HepG2 (cell line): ENCODE measurements around the gene RAPSN. TPM values are rescaled to one million over a fixed set of nuclear protein-coding genes. Genes with fewer than 3 reads are reported as not detected.
A peak's percentile ranks its signal among the peaks of the same experiment; 100 is the strongest.

ENCODE experiments used
- BHLHE40 ChIP-seq: IDR thresholded peaks from 2 replicates; pipeline ENCODE4 v1.6.1; 2011; ENCODE audit warnings: low read length, improper control_type of control experiment
- BORCS8-MEF2B ChIP-seq: sonication (generic); formaldehyde crosslinking; IDR thresholded peaks from 2 replicates; pipeline ENCODE4 v1.8.0; 2022; ENCODE audit warnings: mild to moderate bottlenecking, missing genetic modification reagents
- CREB1 ChIP-seq, 2 experiments: fragments of 450-650 bp in 1 of 2; IDR thresholded peaks; 2 replicates each; pipeline ENCODE4 v1.6.1; 2016 to 2017; ENCODE audit warnings: control low read depth in 1 of 2, mild to moderate bottlenecking in 1 of 2, missing compliant biosample characterization in 1 of 2, missing genetic modification characterization in 1 of 2
- FOXK1 ChIP-seq: sonication (generic); formaldehyde crosslinking; IDR thresholded peaks from 2 replicates; pipeline ENCODE4 v1.4.0; 2020; ENCODE audit warnings: low read depth, missing genetic modification reagents, borderline replicate concordance
- HOXA3 ChIP-seq: sonication (generic); formaldehyde crosslinking; IDR thresholded peaks from 2 replicates; pipeline ENCODE4 v1.5.0; 2020; ENCODE audit warnings: missing genetic modification reagents
- KLF12 ChIP-seq: sonication (generic); formaldehyde crosslinking; IDR thresholded peaks from 2 replicates; pipeline ENCODE4 v1.4.0; 2020; ENCODE audit warnings: missing genetic modification reagents, borderline replicate concordance
- REL ChIP-seq: sonication (generic); formaldehyde crosslinking; conservative IDR thresholded peaks from 2 replicates; pipeline ENCODE4 v1.8.0; 2022; ENCODE audit warnings: mild to moderate bottlenecking, missing genetic modification reagents, moderate library complexity
- SRSF4 ChIP-seq: fragments of 200-400 bp; formaldehyde crosslinking; IDR thresholded peaks from one replicate; pipeline ENCODE4 v1.6.1; 2018; ENCODE audit warnings: mild to moderate bottlenecking, low read depth, low read length, moderate library complexity; ENCODE audit not compliant: poor library complexity, severe bottlenecking
- XBP1 ChIP-seq: sonication (generic); formaldehyde crosslinking; IDR thresholded peaks from 2 replicates; pipeline ENCODE4 v1.5.0; 2020; ENCODE audit warnings: missing genetic modification reagents
- ZFP37 ChIP-seq: sonication (generic); formaldehyde crosslinking; IDR thresholded peaks from 2 replicates; pipeline ENCODE4 v1.4.0; 2020; ENCODE audit warnings: missing genetic modification reagents, borderline replicate concordance
- ZFYVE20 ChIP-seq: sonication (generic); formaldehyde crosslinking; IDR thresholded peaks from 2 replicates; pipeline ENCODE4 v1.8.0; 2023; ENCODE audit warnings: low read depth, mild to moderate bottlenecking, moderate library complexity, missing genetic modification reagents, borderline replicate concordance
- ZNF33B ChIP-seq: sonication (generic); formaldehyde crosslinking; IDR thresholded peaks from 2 replicates; pipeline ENCODE4 v1.5.1; 2020; ENCODE audit warnings: mild to moderate bottlenecking, missing genetic modification reagents
- ZNF563 ChIP-seq: sonication (generic); formaldehyde crosslinking; IDR thresholded peaks from 2 replicates; pipeline ENCODE4 v1.8.0; 2022; ENCODE audit warnings: mild to moderate bottlenecking, moderate library complexity, missing genetic modification reagents
- ZNF572 ChIP-seq: sonication (generic); formaldehyde crosslinking; IDR thresholded peaks from 2 replicates; pipeline ENCODE4 v1.5.1; 2020; ENCODE audit warnings: mild to moderate bottlenecking, missing genetic modification reagents
- ZSCAN12 ChIP-seq: sonication (generic); formaldehyde crosslinking; IDR thresholded peaks from 2 replicates; pipeline ENCODE4 v1.9.0; 2021; ENCODE audit warnings: mild to moderate bottlenecking, missing genetic modification reagents
- ZSCAN31 ChIP-seq: sonication (generic); formaldehyde crosslinking; IDR thresholded peaks from 2 replicates; pipeline ENCODE4 v1.5.0; 2020; ENCODE audit warnings: low read depth, mild to moderate bottlenecking, missing genetic modification reagents
- polyA plus RNA-seq, 8 experiments: library from polyadenylated mRNA; depleted of rRNA in 3 of 8; stranded (reverse) in 7 of 8; unstranded in 1 of 8; fragments of >200 nt; fragmentation: Illumina TruSeq in 4 of 8; extraction: Trizol in 4 of 8; gene quantifications; 2 replicates each; pipeline versions ENCODE4 v1.2.1 to v1.2.3, GENCODE V29; 2011 to 2016; ENCODE audit warnings: low read depth in 4 of 8, missing spikeins in 1 of 8, mixed read lengths in 1 of 8; ENCODE audit not compliant: insufficient read depth in 1 of 8
- total RNA-seq, 5 experiments: library from RNA; depleted of rRNA; stranded (reverse); fragments of >200 nt; fragmentation: Illumina TruSeq; extraction: Trizol; gene quantifications; 2 replicates each; pipeline ENCODE4 v1.2.3, GENCODE V29; 2016; ENCODE audit warnings: low read depth in 1 of 5
- TF ChIP-seq, protein P1 (sequence below): sonication (generic); formaldehyde crosslinking; IDR thresholded peaks from 2 replicates; pipeline ENCODE4 v1.4.0; 2020; ENCODE audit warnings: missing genetic modification reagents, borderline replicate concordance
- TF ChIP-seq, protein P2 (sequence below): sonication (generic); formaldehyde crosslinking; IDR thresholded peaks from 2 replicates; pipeline ENCODE4 v1.9.0; 2022; ENCODE audit warnings: missing genetic modification reagents, mild to moderate bottlenecking, borderline replicate concordance
- TF ChIP-seq, protein P3 (sequence below): sonication (generic); formaldehyde crosslinking; IDR thresholded peaks from 2 replicates; pipeline ENCODE4 v1.8.1; 2023; ENCODE audit warnings: mild to moderate bottlenecking, missing genetic modification reagents, borderline replicate concordance

Gene RAPSN
- total and polyA plus RNA-seq, 2 of the 13 experiments (the other 11 are each of a cell fraction or from before 2014, with no cell fraction given) = 0.15 to 1.2 TPM

DNA sequence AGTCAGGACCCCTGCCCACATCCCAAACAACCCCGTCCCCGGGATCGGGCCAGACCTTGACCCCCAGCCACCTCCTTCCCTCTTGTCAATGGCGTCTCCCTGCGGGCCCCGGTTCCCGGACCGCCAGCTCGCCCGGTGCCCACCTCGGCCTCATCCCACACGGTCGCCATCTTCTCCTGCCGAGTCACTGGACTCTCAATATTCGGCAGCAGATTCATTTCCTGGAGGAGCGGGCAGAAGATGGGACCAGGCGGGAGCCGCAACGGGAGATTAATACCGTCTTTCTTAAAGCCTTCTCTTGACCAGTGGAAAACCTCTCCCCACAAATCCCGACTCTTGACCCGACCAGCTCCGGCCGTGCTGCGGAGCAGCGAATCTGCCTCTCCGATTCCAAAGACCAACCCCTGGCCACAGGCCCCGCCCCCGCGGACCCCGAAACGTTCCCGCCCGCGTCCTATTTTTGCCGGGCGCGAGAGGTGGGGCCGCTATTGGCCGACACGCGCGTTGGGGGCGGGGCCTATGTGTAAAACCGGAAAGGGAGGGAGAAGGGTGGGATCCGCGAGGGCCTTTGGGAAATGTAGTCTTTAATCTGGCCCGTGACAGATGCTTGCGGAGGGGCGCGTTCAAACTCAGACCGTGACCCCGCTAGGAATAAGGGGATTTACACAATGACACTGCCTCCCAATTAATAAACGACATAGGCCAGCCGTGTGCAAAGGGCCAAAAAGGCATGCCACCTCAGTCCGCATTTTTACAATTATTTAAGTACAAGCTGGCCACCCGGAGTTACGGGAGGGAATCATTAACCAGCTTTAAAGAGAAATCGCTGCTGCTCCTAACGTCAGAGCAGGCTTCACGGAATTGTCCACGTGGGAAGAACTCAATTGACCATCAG lies 22.6 kb downstream of the RAPSN start, which contains the start of gene PSMC3 (continued):
- TF ChIP-seq ZNF33B (CRISPR knock-in tag) = no peak
- no peak for TF ChIP-seq XBP1 (CRISPR knock-in tag)
- TF ChIP-seq CREB1 (IDR thresholded peaks at IDR 0.05) = peak; percentile 53; the same call in 1 of the 2 replicates
- peak; percentile 91 for TF ChIP-seq CREB1 (CRISPR knock-in tag; IDR thresholded peaks at IDR 0.05)
- TF ChIP-seq ZFYVE20 (CRISPR knock-in tag) = no peak
- no peak for TF ChIP-seq ZNF563 (CRISPR knock-in tag)
- TF ChIP-seq, protein P1, sequence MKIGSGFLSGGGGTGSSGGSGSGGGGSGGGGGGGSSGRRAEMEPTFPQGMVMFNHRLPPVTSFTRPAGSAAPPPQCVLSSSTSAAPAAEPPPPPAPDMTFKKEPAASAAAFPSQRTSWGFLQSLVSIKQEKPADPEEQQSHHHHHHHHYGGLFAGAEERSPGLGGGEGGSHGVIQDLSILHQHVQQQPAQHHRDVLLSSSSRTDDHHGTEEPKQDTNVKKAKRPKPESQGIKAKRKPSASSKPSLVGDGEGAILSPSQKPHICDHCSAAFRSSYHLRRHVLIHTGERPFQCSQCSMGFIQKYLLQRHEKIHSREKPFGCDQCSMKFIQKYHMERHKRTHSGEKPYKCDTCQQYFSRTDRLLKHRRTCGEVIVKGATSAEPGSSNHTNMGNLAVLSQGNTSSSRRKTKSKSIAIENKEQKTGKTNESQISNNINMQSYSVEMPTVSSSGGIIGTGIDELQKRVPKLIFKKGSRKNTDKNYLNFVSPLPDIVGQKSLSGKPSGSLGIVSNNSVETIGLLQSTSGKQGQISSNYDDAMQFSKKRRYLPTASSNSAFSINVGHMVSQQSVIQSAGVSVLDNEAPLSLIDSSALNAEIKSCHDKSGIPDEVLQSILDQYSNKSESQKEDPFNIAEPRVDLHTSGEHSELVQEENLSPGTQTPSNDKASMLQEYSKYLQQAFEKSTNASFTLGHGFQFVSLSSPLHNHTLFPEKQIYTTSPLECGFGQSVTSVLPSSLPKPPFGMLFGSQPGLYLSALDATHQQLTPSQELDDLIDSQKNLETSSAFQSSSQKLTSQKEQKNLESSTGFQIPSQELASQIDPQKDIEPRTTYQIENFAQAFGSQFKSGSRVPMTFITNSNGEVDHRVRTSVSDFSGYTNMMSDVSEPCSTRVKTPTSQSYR (CRISPR knock-in tag) = 0 out of 2 replicates have a peak, but pooled peaks have one; percentile 9
- TF ChIP-seq FOXK1 (CRISPR knock-in tag) = peak; percentile 63
- peak; percentile 34; the same call in 1 of the 2 replicates for TF ChIP-seq BHLHE40
- TF ChIP-seq, protein P2, sequence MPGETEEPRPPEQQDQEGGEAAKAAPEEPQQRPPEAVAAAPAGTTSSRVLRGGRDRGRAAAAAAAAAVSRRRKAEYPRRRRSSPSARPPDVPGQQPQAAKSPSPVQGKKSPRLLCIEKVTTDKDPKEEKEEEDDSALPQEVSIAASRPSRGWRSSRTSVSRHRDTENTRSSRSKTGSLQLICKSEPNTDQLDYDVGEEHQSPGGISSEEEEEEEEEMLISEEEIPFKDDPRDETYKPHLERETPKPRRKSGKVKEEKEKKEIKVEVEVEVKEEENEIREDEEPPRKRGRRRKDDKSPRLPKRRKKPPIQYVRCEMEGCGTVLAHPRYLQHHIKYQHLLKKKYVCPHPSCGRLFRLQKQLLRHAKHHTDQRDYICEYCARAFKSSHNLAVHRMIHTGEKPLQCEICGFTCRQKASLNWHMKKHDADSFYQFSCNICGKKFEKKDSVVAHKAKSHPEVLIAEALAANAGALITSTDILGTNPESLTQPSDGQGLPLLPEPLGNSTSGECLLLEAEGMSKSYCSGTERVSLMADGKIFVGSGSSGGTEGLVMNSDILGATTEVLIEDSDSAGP (CRISPR knock-in tag) = peak; percentile 76
- no peak for TF ChIP-seq SRSF4
- TF ChIP-seq, protein P3, sequence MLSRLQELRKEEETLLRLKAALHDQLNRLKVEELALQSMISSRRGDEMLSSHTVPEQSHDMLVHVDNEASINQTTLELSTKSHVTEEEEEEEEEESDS (CRISPR knock-in tag) = no peak
- no peak for TF ChIP-seq ZSCAN12 (CRISPR knock-in tag)
- TF ChIP-seq REL (CRISPR knock-in tag) = no peak
- 0 out of 2 replicates have a peak, but pooled peaks have one; percentile 38 for TF ChIP-seq ZFP37
- TF ChIP-seq ZNF572 (CRISPR knock-in tag) = no peak
- TF ChIP-seq HOXA3 = peak; percentile 79
- peak; percentile 63; the same call in 1 of the 2 replicates for TF ChIP-seq KLF12 (CRISPR knock-in tag)
- 0 out of 2 replicates have a peak, but pooled peaks have one; percentile 44 for TF ChIP-seq ZSCAN31 (CRISPR knock-in tag)
- TF ChIP-seq BORCS8-MEF2B (CRISPR knock-in tag) = no peak; the same call in 1 of the 2 replicates
